K562 (cell line): Measurements from ENCODE around the gene MPC2. TPM values are rescaled to one million over a fixed set of nuclear protein-coding genes. Genes with fewer than 3 reads are reported as not detected.
A peak's percentile ranks its signal among the peaks of the same experiment; 100 is the strongest.

ENCODE experiments used
- ASH1L ChIP-seq: fragments of 450-650 bp; IDR thresholded peaks from 2 replicates; pipeline ENCODE4 v1.6.1; 2018; ENCODE audit warnings: borderline replicate concordance, mild to moderate bottlenecking, low read depth; ENCODE audit not compliant: partially characterized antibody
- CCNT2 ChIP-seq: IDR thresholded peaks from 2 replicates; pipeline ENCODE4 v1.6.1; 2011; ENCODE audit warnings: borderline replicate concordance, low read depth, mild to moderate bottlenecking, moderate library complexity, mixed read lengths, low read length; ENCODE audit not compliant: insufficient read length; ENCODE audit errors: extremely low read depth
- CREM ChIP-seq: IDR thresholded peaks from 2 replicates; pipeline ENCODE4 v1.6.1; 2014; ENCODE audit warnings: antibody characterized with exemption, low read depth
- DDX20 ChIP-seq: fragments of 450-650 bp; IDR thresholded peaks from 2 replicates; pipeline ENCODE4 v1.6.1; 2016; ENCODE audit warnings: missing genetic modification characterization, low read depth, mild to moderate bottlenecking, missing compliant biosample characterization, moderate library complexity
- HIVEP1 ChIP-seq: fragments of 250-450 bp; sonication (Bioruptor Pico); IDR thresholded peaks from 2 replicates; pipeline ENCODE4 v1.4.0; 2020; ENCODE audit warnings: mild to moderate bottlenecking
- MBD1 ChIP-seq: fragments of 250-450 bp; sonication (Bioruptor Pico); IDR thresholded peaks from 2 replicates; pipeline ENCODE4 v1.8.0; 2022; ENCODE audit warnings: inconsistent platforms
- OTX1 ChIP-seq: fragments of 450-650 bp; formaldehyde crosslinking; IDR thresholded peaks from 2 replicates; pipeline ENCODE4 v1.4.0; 2022; ENCODE audit warnings: mild to moderate bottlenecking
- PBX2 ChIP-seq, 2 experiments: IDR thresholded peaks in 1 of 2; conservative IDR thresholded peaks in 1 of 2; 2 replicates each; pipeline ENCODE4 v1.6.1; 2016; ENCODE audit warnings: low read depth in 2 of 2, mild to moderate bottlenecking in 1 of 2, missing compliant biosample characterization in 1 of 2, missing genetic modification characterization in 1 of 2, moderate library complexity in 1 of 2
- POU5F1 ChIP-seq: fragments of 150-350 bp; IDR thresholded peaks from 2 replicates; pipeline ENCODE4 v1.6.1; 2014; ENCODE audit warnings: borderline replicate concordance, low read length, low read depth, mild to moderate bottlenecking; ENCODE audit not compliant: partially characterized antibody
- SIN3A ChIP-seq, 2 experiments: fragments of 150-350 bp in 1 of 2; IDR thresholded peaks; 2 replicates each; pipeline ENCODE4 v1.6.1; 2011 to 2016; ENCODE audit warnings: borderline replicate concordance in 2 of 2, low read depth in 2 of 2, low read length in 2 of 2, mild to moderate bottlenecking in 2 of 2, moderate library complexity in 2 of 2; ENCODE audit not compliant: control insufficient read depth in 1 of 2
- SP1 ChIP-seq: sonication (generic); formaldehyde crosslinking; IDR thresholded peaks from 2 replicates; pipeline ENCODE4 v1.8.1; 2022; ENCODE audit warnings: mild to moderate bottlenecking, missing genetic modification reagents
- STAT6 ChIP-seq: sonication (generic); formaldehyde crosslinking; IDR thresholded peaks from 2 replicates; pipeline ENCODE4 v1.8.1; 2023; ENCODE audit warnings: mild to moderate bottlenecking, missing genetic modification reagents
- THAP7 ChIP-seq: fragments of 250-450 bp; sonication (Bioruptor Pico); IDR thresholded peaks from 2 replicates; pipeline ENCODE4 v1.5.0; 2021
- ZFP30 ChIP-seq: fragments of 250-450 bp; sonication (Bioruptor Pico); IDR thresholded peaks from 2 replicates; pipeline ENCODE4 v1.8.0; 2022; ENCODE audit warnings: moderate library complexity, mild to moderate bottlenecking, inconsistent platforms, borderline replicate concordance
- ZNF143 ChIP-seq: sonication (generic); formaldehyde crosslinking; IDR thresholded peaks from 2 replicates; pipeline ENCODE4 v1.9.0; 2022; ENCODE audit warnings: mild to moderate bottlenecking, missing genetic modification reagents
- ZNF324 ChIP-seq: fragments of 250-450 bp; sonication (Bioruptor Pico); IDR thresholded peaks from 2 replicates; pipeline ENCODE4 v1.4.0; 2020; ENCODE audit warnings: mild to moderate bottlenecking
- ZSCAN29 ChIP-seq: fragments of 450-650 bp; IDR thresholded peaks from 2 replicates; pipeline ENCODE4 v1.6.1; 2017
- polyA plus RNA-seq, 8 experiments: library from polyadenylated mRNA; depleted of rRNA in 4 of 8; stranded (reverse) in 5 of 8; unstranded in 3 of 8; fragments of >200 nt; fragmentation: Nextera tagmentation in 2 of 8; fragmentation: Illumina TruSeq in 1 of 8; extraction: Ambion mirVana in 2 of 8; extraction: Trizol in 1 of 8; gene quantifications; 2 replicates each; pipeline versions ENCODE4 v1.2.1 to v1.2.3, GENCODE V29; 2011 to 2014; ENCODE audit warnings: inconsistent platforms in 1 of 8, missing spikeins in 1 of 8
- total RNA-seq, 7 experiments: library from RNA; depleted of rRNA in 6 of 7; stranded (reverse); fragments of >200 nt in 6 of 7; fragmentation: Illumina TruSeq in 2 of 7; extraction: Trizol in 2 of 7; gene quantifications; 2 replicates each; pipeline versions ENCODE4 v1.2.1 to v1.2.3, GENCODE V29; 2011 to 2021; ENCODE audit warnings: low replicate concordance in 1 of 7

Gene MPC2
- total and polyA plus RNA-seq, 9 of the 15 experiments (the other 6 are each of a cell fraction or from before 2014, with no cell fraction given), result 70.7 to 179 (median 144) TPM

GRCh38 chr1:167935216-167936067, 1.4 kb downstream of the MPC2 start (continued):
- TF ChIP-seq PBX2 (CRISPR knock-in tag; IDR thresholded peaks at IDR 0.05; ENCODE audit: low read depth), result no peak
- TF ChIP-seq PBX2 (tag; conservative IDR thresholded peaks at IDR 0.05; ENCODE audit: low read depth), result no peak
- TF ChIP-seq CCNT2, result no peak
- no peak for TF ChIP-seq DDX20
- no peak for TF ChIP-seq ZFP30 (CRISPR knock-in tag)
- no peak for TF ChIP-seq ZNF324
- no peak for TF ChIP-seq STAT6 (CRISPR knock-in tag)
- TF ChIP-seq SIN3A (IDR thresholded peaks at IDR 0.05; ENCODE audit: borderline replicate concordance in 2 of 2, control insufficient read depth in 1 of 2, low read depth in 2 of 2, low read length in 2 of 2), result peak in 1 of 2 experiments; percentile 78; a peak in 3 of 4 replicates
- no peak; the same call in 1 of the 2 replicates for TF ChIP-seq ZSCAN29
- TF ChIP-seq MBD1 (CRISPR knock-in tag), result no peak
- TF ChIP-seq HIVEP1 (CRISPR knock-in tag), result 0 out of 2 replicates have a peak, but pooled peaks have one; percentile 38
- no peak for TF ChIP-seq THAP7 (CRISPR knock-in tag)
- no peak; the same call in 1 of the 2 replicates for TF ChIP-seq CREM
- TF ChIP-seq OTX1 (CRISPR knock-in tag), result no peak
- TF ChIP-seq ASH1L, result no peak
- no peak for TF ChIP-seq POU5F1
- TF ChIP-seq SP1, result no peak
- TF ChIP-seq ZNF143 (CRISPR knock-in tag), result no peak
